HTR-8/SVneo (cell line): ENCODE measurements around the gene HIVEP3.
"Not testable (repeated sequence)": the region's sequence is repeated elsewhere in the genome, so short reads cannot be mapped to it uniquely, and the experiment has no call there.

ENCODE experiments used
- DNase-seq: peaks from one replicate; pipeline ENCODE4 v3.0.0; 2011; ENCODE audit warnings: low spot score, mixed read lengths; ENCODE audit not compliant: insufficient read length
- FAIRE-seq: peaks from 2 replicates; lab custom pipeline; 2011; peaks lifted over from hg19 to GRCh38; lab: Jason Lieb, UNC

HIVEP3 gene

DNA sequence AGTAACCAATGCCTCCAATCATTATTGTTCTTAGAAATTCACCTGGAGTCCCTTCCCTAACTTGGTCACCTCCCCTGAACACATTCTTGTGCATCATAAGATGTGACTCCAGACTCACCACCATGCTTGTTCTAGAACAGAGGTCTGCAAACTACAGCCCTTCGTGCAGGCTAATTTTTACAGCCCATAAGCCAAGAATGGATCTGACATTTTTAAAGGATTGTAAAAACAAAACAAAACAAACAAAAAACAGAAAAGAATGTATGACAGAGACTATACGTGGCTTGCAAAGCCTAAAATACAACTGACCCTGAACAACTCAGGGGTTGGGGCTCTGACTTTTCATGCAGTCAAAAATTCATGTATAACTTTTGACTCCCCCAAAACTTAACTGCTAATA, 6.2 kb upstream of the HIVEP3 start:
- DNase-seq, result no peak
- no peak for FAIRE-seq

DNA sequence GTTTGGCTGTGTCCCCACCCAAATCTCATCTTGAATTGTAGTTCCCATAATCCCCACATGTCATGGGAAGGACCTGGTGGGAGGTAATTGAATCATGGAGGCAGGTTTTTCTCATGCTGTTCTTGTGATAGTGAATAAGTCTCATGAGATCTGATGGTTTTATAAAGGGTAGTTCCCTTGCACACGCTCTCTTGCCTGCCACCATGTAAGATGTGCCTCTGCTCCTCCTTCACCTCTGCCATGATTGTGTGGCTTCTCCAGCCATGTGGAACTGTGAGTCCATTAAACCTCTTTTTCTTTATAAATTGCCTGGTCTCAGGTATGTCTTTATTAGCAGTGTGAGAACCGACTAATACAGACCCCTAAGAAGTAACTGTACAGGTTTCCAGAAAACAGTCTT, 2.5 kb upstream of the HIVEP3 start:
- not testable (repeated sequence) for DNase-seq, FAIRE-seq

DNA sequence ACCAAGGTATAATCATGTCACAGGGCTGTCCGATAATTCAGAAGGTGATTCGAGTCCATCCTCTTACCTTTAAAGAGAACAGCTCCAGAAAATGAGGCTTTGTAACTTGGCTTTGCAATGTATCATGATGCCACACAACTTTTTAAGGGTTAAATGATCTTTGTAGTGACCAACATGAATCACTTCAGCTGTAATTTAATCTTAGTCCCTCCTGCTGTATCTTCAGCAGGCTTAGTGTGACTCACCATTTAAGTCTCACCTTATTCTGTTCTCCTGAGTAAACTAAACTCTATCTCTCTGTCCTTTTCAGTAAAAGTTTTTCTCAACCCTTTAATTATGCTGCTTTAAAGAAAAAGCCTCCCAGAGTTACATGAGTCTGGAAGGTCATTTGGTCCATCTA, 1.9 kb upstream of the HIVEP3 start:
- DNase-seq, result no peak
- FAIRE-seq, result no peak

DNA sequence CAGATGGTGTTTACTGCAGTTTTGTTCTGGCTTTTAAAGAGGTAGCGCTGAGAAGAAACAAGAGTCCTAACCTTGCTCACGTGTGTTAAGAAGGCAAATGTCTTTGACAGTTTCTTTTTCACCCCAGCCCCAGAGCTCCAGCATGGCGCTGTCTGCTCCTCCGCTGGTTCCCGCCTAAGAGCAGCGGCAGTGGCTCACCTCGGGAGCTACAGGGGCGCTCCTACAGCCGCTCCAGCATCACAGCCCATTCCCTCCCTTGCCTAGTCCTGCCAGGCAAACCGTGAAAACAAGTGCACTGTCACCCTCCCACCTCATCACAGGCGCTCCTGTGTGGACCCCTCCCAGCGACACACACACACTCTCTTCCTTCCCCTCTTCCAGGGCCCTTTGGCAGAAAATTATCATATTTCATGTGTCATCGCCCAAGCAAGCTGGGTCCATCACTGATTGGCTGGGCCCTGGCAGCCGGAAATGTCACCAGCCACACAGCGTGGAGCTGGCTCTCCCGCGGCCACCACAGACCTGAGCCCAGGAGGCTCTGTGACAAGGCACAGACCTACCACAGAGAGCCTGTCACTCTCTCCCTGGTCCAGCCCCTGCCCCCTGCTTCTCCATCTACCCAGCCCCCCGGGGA, 1.2 kb upstream of the HIVEP3 start:
- FAIRE-seq, result no peak
- DNase-seq, result no peak

DNA sequence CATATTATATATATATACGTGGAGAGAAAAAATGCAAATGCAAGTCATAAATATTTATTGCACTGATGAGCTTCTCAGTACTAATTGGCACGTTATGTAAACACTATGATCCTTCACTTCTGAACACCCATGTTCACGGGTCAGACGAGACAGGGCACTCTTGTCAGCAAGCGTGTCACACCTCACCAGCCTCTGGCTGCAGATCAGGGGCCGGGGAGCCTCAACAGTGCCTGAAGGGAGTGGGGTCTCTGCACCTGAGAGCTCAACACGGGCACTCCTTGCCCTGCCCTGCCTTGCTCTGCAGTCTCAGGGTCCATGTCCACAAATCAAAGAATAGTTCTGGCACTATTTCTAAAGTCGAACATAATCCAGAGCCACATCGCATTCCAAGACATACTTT, 409 bp upstream of the HIVEP3 start:
- FAIRE-seq, result no peak
- DNase-seq, result no peak

DNA sequence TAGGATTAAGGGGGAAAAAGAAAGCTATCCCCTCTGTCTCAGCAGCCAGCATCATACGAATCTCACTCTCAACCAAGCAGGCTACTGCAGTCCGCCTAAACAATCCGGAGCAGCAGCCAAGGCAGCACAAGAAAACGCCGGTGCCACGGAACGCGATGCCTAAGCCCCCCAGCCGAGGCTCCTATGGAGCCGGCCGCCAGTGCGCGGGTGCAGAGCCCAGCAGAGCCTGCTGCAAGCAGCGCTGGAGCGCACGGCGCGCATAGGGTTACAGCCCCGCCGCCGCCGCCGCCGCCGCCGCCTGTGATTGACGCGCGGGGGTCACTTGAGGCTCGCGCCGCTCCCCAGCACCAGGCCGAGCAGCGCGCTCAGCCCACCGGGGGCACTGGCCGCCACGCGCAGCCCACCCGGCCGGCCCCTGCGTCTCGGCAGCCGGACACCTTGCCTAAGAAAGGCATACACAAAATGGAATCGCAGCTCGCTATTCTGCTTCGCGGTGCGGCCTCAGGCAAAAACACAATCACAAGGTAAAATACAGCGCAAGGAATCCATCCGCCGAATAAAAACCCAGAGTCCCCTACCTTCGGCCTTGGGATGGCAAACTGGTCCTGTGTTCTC, 780 bp downstream of the HIVEP3 start:
- DNase-seq (no peak), FAIRE-seq (no peak)

DNA sequence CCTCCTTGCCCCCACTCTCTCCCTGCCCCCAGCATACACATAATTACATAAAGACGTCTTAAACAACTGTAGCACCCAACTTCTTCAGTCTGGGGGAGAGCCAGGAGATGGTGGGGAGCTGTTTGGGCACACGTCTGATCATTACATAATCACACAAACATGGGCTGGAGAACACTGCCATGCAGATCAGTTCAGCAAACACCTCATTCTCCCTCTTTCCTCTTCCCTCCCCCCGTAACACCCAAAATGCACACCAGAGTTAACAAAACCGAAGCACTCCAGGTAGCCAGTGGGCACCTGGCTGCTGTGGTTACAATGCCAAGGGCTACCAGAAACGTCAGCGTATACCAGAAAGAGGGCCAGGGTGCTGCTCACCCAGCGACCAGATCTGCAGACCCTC, 1.6 kb downstream of the HIVEP3 start:
- DNase-seq, result no peak
- FAIRE-seq, result no peak

DNA sequence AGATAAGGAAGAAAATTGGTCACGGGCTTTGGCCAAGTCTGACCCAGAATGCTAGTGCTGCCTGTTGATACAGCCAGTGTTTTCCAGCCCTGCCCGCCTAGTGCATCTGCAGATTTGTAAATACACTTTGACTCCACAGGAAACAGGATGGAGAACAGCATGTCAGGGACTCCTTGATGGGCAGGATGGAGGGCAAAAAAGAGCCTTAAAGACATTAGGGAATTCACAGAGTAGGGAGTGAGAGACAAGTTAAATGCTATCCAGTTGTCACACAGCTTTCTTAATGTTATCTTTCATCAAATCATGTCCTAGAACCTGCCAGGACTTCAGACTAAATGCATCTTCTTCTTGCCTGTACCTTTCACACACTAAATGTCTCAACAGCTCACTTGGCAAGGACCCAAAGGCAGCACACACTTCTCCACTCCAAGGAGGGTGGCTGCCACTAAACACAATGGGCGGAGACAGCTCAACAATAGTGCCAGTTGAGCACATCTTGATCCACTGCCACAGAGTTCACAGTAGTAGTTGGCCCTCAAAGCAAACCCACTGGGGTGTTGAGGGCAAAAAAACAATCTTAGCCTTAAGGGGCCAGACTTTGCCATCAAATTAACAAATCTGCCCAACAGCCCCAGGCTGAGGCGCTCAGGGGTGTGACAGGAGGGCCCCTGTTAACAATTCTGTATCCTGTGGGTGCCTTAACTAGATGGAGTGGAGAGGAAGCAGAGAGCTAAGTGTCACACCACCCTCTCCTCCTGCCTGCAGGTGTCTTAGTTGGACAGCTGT, 2.7 kb downstream of the HIVEP3 start:
- DNase-seq (no peak), FAIRE-seq (no peak)

DNA sequence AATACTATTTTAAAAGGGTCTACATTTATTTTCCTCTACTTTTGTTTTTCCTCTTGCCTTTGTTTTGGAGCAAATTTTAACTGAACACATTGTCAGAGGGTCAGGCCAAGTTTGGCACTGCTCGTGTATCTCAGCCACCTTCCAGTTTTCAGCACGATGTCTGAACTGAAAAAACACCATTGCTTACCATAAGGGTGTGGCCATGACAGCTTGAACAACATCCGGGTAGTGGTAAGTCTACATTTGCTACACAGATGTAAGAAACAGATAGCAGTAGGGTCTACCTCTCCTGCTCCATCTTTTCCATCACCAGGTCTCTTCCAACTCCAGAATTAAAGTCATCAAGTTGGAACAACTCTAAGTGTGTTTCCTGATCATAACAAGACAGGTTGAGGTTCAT, 4.2 kb downstream of the HIVEP3 start:
- DNase-seq (no peak), FAIRE-seq (no peak)

DNA sequence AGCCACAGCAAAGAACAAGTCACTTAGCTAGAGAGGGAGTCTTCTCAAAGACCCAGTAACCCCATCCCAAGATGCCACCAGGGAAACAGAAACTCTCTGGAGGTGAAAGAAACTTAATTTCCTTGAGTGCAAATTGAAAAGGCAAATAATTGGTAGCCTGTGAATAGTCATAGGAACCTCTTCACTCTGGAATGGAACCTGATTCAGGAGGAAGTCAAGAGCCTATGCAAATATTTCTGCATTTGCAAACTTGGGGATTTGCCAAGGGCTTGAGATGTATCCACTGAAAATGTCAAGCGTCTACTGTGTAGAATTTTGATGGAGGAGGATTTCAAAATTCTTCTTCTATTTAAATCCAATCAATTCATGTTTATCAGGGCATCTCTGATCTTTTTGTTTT, 5.7 kb downstream of the HIVEP3 start:
- FAIRE-seq, result no peak
- no peak for DNase-seq

DNA sequence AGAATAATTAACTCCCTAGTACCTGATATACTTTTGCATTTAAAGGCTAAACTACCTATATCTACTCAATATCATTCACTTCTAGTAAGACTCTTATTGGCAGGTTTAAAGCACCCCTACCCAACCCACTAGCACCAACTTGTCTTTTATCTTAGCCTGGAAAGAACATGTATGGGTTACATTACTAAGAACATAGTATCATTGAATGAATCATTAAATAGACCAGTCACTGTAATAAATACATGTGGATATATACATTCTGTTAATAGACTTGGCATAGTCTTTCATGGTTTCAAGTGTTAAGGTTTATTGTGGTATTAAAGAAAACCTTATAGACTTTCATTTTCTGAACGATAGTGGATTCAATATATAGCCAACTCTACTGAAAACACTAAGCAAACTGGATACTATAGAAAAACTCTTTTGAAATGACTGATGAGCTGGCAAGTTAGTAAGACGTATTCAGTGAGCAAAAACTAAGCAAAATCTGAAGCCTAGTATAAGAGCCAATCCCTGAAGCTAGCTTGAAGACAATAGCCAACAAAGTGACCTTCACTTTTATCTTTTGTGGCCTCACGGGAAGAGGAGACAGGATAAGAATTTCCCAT, 10.3 kb downstream of the HIVEP3 start:
- no peak for DNase-seq
- no peak for FAIRE-seq

DNA sequence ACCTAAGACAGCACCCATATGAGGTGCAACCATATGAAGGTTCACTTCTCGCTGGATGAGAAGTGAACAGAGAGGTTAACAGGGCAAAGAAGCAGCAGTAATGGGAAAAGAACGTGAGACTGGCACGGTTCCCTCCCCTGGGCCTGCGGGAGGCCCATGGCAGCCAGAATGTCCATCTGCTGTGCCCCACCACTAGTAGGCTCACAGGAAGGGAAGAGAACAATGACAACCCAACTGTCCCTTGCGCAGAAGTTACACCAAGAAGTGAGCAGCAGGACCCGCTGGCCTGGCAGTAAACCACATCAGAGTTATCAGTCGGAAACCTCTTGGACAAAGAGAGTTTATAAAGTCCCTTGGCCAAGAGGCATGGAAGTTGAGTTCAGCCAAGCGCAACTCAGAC, 11.3 kb downstream of the HIVEP3 start:
- FAIRE-seq, result no peak
- no peak for DNase-seq

DNA sequence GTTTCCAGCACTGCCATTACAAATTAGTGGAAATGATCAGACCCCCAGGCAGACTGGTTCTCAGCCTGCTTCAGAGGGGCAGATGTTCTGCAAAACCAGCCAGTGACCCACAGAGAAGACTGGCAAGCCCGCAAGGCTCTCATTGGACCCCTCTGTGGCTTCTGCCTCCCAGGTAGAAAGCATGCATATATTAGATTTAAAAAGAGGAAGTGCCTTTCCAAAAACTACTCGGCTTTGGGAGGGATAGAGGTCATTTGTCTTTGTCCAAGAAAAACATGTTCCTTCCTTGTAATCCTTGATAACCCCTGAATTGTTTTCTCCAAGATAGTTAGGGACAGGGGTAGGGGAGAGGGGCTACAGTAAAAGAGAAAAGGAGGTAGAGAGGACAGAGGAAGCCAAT, 11.8 kb downstream of the HIVEP3 start:
- FAIRE-seq (no peak), DNase-seq (no peak)

DNA sequence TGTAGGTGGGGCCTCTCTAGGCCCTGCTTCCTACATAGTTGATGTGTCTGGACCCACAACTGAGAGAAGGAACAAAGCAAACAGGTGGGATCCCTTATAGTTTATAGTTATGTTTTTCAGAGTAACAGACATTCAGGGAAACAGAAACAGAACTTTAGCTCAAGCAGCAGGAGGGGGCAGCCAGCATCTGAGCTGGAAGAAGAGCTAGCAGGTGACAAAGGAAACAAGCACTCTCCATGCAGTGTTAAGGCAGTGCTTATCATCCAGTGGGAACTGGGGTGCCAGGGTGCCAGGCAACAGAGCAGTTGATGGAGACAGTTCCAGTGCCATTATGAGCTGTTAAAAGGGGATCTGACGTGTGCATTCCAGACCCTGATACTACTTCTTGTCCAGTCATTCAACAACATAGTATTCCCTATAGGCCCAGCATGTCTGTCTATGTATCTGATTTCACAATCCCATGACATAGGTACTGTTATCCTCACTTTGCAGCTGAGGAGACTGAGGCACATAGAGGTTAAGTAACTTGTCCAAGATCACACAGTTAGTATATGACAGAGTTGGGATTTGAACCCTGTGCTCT, 13.5 kb downstream of the HIVEP3 start:
- DNase-seq, result no peak
- no peak for FAIRE-seq

DNA sequence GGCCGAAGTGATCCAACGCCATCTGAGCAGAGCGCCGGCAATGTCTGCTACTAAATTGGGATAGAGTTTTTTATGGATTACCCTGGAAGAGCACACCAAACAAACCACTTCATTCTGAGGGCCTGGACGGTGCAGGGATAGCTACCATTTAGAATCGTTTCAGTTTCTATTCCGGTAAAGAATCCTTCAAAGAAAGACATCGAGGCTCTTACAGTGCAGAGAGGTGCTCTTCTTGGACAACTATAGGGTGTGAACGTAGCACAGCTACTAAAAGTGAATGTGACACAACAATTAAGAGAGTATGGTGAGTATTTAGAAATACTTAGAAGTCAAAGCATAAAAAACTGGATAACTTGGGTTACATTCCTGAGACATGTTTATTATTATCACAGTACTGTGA, 16.1 kb downstream of the HIVEP3 start:
- FAIRE-seq, result no peak
- DNase-seq, result no peak

DNA sequence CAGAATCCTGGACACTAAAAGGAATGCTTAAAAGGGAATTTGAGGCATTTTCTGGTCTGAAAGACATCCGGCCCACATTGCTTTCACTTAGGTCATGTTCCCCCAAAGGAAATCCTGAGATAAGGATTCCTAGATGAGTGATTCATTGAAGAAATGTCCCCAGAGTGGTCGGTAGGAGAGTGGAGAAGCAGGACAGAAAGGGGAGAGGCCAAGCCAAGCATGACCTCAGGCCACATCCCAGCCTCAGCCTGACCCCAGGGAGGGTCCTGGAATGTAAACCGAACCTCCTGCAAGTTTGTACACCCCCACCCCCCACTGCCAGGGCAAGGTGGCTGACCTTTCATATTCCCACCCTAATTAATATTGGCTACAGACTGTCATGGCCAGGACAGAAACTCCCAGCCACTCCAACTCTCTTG, 16.6 kb downstream of the HIVEP3 start:
- DNase-seq (peak; percentile 76), FAIRE-seq (peak; percentile 58)

DNA sequence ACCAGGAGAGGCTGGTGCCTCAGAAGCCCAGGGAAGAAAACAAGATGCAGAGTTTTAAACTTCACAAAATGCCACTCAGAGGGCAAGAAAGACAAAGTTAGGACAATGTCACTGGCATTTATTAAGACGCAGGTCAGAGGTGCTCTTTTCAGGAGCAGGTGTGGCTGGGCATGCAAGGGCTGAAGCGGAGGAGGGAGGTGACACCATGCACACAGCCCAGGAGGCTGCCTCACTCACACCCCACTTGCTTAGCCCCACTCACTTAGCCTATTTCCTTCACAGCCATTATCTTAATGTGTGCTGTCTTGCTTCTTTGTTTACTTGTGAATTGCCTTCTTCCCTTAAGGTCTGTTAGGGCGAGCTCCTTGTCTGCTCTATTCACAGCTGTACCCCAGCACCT, 17.2 kb downstream of the HIVEP3 start:
- DNase-seq, result no peak
- FAIRE-seq, result peak; percentile 70

DNA sequence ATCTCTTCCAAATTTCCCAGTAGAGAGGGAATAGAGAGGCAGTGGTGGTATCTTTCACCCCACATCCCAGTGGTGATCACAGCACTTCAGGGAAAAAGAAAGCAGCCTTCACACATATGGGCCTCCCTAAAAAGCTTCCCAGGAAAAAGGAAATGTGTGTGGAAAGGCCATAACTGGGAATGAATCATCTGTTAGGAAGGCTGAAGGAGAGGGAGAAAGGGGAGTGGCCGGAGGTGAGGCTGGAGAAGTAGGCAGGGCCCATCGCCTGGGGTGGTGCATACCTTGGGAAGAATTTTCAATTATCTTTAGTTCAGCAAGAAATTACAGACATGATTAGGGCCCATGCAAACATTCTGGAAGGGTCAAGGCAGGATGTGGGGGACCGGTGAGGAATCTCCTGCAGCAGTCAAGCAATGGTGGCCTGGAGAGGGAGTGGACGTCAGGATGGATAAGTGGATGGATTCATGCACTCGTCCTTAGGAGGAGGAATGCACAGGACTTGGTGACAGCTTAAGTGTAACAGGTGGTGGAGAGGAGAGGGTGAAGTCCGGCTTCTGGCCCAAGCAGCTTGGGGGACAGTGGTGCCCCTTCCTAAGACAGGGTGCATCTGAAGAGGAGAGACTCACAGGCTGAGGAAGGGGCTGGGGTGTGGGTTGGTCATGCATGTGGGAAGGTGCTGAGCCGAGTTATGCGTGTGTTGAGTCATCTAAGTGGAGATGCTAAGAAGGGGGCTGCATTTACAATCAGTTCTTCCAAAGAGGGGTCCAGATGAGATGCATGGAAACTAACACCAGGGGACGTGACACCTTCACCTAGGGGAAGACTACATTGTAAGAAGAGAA, 17.9 kb downstream of the HIVEP3 start:
- FAIRE-seq (peak; percentile 57), DNase-seq (peak; percentile 57)

DNA sequence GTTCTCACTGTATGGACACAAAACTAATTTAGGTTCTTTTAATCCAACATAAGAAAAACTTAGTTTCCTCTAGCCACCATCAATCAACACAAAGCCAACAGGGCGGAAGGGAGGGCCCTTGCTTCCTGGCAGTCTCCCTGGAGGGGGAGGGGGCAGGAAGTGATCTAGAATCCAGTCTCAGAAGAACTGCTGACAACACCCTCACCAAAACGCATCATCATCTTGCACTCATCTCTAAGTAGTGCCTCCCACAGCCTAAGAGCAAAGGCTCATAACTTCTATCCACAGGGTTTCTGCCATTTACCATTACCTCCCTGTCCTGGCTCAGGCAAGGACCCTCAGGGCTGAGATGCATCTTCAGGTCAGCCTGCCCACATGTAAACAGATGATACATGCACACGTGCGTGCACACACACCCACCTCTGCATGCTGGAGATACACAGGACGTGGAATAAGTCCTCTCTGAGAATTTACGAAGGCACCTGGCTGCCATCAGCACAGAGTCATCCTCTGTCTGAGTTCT, 20.5 kb downstream of the HIVEP3 start:
- FAIRE-seq (peak; percentile 9), DNase-seq (no peak)

DNA sequence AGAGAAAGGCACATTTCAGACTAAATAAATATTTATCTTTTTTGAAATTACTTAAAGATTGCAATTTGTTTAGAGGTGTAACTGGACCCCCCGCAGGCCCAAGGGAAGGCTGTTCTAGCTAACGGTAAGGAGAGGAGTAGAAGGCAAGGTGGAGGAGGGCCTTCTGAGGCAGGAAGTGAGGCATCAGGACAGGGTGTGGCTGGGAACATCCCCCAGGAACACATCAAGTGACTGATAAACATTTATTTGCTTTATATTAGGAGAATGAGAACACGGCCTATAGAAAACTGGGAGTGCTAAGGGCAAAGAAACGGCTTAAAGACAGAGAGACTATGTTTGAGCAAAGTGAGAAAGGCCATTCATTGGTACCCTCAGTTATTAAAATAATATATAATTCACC, 23.2 kb downstream of the HIVEP3 start:
- FAIRE-seq (no peak), DNase-seq (no peak)
